Loucy (cell line): ENCODE measurements around the gene LLCFC1.

Source experiments
- CTCF ChIP-seq: fragments of 200-600 bp; sonication (generic); conservative IDR thresholded peaks from 2 replicates; pipeline ENCODE4 v1.5.1; 2014; ENCODE audit warnings: mild to moderate bottlenecking, antibody characterized with exemption, low read length
- EZH2phosphoT487 ChIP-seq: fragments of 200-600 bp; IDR thresholded peaks from 2 replicates; pipeline ENCODE4 v1.6.1; 2018; ENCODE audit warnings: antibody characterized with exemption, mild to moderate bottlenecking, moderate library complexity, borderline replicate concordance

- TF ChIP-seq CTCF = peak; percentile 35
- TF ChIP-seq EZH2phosphoT487 = no peak
These were observed 44.5 kb downstream of the LLCFC1 start for GRCh38 chr7:142983825-142984224.
